HCT116 (cell line): ENCODE results near the gene EEFSEC. TPM values are rescaled to one million over a fixed set of nuclear protein-coding genes. Genes with fewer than 3 reads are reported as not detected.

Experiments used
- ATAC-seq: fragments of 200-7000 bp; cut with Tn5 transposase; 2 replicates; pipeline ENCODE4 v1.9.1; 2020; ENCODE audit warnings: mild to moderate bottlenecking, moderate library complexity
- BruUV-seq: library from RNA; stranded (reverse); fragments of 400-500 nt; replicated peaks from 2 replicates; lab custom pipeline; 2021; lab: Mats Ljungman, UMichigan
- CTCF ChIA-PET: fragments of 300-600 bp; sonication (Branson Sonifier 250); formaldehyde crosslinking; loops from one replicate; lab custom pipeline; 2021; ENCODE audit warnings: antibody characterized with exemption; lab: Charles Lee
- POLR2A ChIA-PET: fragments of 300-600, 350-600 bp; sonication (Branson Sonifier 250); formaldehyde crosslinking; loops from one replicate; lab custom pipeline; 2021; ENCODE audit warnings: antibody characterized with exemption; lab: Charles Lee
- RAD21 ChIA-PET, 2 experiments: fragments of 300-600 bp; sonication (Branson Sonifier 250); formaldehyde crosslinking; loops; one replicate each; lab custom pipeline; 2023; ENCODE audit warnings: low total read pairs in 2 of 2; ENCODE audit not compliant: uncharacterized antibody in 2 of 2, unreplicated experiment in 2 of 2, low non-redundant PET in 1 of 2; lab: Charles Lee
- DNase-seq: peaks from one replicate; pipeline ENCODE4 v3.0.0-alpha.2; 2010; ENCODE audit warnings: low read depth, low spot score
- H2AFZ ChIP-seq: fragments of 200-600 bp; shearing (Covaris generic), sonication (generic); 2 replicates; pipeline ENCODE4 v1.6.1; 2017; ENCODE audit warnings: low read depth, mixed run types, mixed read lengths, antibody characterized with exemption, low read length; ENCODE audit not compliant: poor library complexity, severe bottlenecking
- H3K27ac ChIP-seq: 2 replicates; pipeline ENCODE4 v1.5.1; 2012; ENCODE audit warnings: low read depth, low read length
- H3K27me3 ChIP-seq: fragments of 200-600 bp; sonication (generic); 2 replicates; pipeline ENCODE4 v1.6.1; 2016; ENCODE audit warnings: mixed run types, low read length, mixed read lengths; ENCODE audit not compliant: insufficient read depth
- H3K36me3 ChIP-seq, 2 experiments: fragments of 200-500 bp in 1 of 2; fragments of 200-600 bp in 1 of 2; sonication (Bioruptor generic) in 1 of 2; sonication (generic) in 1 of 2; 2 replicates each; pipeline versions ENCODE4 v1.5.1 to v1.6.1; 2014 to 2016; ENCODE audit warnings: low read length in 2 of 2, inconsistent platforms in 1 of 2, mixed read lengths in 1 of 2, mixed run types in 1 of 2; ENCODE audit not compliant: insufficient read depth in 2 of 2, control insufficient read depth in 1 of 2
- H3K4me1 ChIP-seq, 2 experiments: fragments of 200-600 bp in 1 of 2; sonication (generic) in 1 of 2; 2 replicates each; pipeline versions ENCODE4 v1.5.1 to v1.6.1; 2012 to 2017; ENCODE audit warnings: low read length in 2 of 2, inconsistent platforms in 1 of 2, mild to moderate bottlenecking in 1 of 2, mixed read lengths in 1 of 2, mixed run types in 1 of 2, moderate library complexity in 1 of 2; ENCODE audit not compliant: insufficient read depth in 2 of 2, control insufficient read depth in 1 of 2
- H3K4me2 ChIP-seq: fragments of 200-600 bp; sonication (generic); 2 replicates; pipeline ENCODE4 v1.6.1; 2017; ENCODE audit warnings: mixed run types, low read length, mixed read lengths
- H3K4me3 ChIP-seq, 2 experiments: fragments of 200-600 bp in 1 of 2; sonication (generic) in 1 of 2; replicated peaks in 1 of 2; 2 replicates each; pipeline ENCODE4 v1.5.1; 2011 to 2016; ENCODE audit warnings: low read length in 2 of 2, control low read depth in 1 of 2, low read depth in 1 of 2, mild to moderate bottlenecking in 1 of 2, mixed read lengths in 1 of 2, mixed run types in 1 of 2
- H3K79me2 ChIP-seq: fragments of 200-600 bp; sonication (generic); 2 replicates; pipeline ENCODE4 v1.6.1; 2017; ENCODE audit warnings: mild to moderate bottlenecking, mixed run types, low read length, moderate library complexity, mixed read lengths; ENCODE audit not compliant: insufficient read depth
- H3K9ac ChIP-seq: fragments of 200-600 bp; sonication (generic); 2 replicates; pipeline ENCODE4 v1.6.1; 2016; ENCODE audit warnings: low read length, mixed read lengths
- H3K9me2 ChIP-seq: fragments of 200-600 bp; sonication (generic), shearing (Covaris generic); 2 replicates; pipeline ENCODE4 v1.6.1; 2017; ENCODE audit warnings: mixed run types, mild to moderate bottlenecking, moderate library complexity; ENCODE audit not compliant: insufficient read depth
- H3K9me3 ChIP-seq, 2 experiments: fragments of 200-500 bp in 1 of 2; fragments of 200-600 bp in 1 of 2; sonication (Bioruptor generic) in 1 of 2; sonication (generic) in 1 of 2; 2 replicates each; pipeline ENCODE4 v1.6.1; 2014 to 2017; ENCODE audit warnings: low read length in 2 of 2, mixed read lengths in 2 of 2, inconsistent platforms in 1 of 2, low read depth in 1 of 2, mild to moderate bottlenecking in 1 of 2, mixed run types in 1 of 2, moderate library complexity in 1 of 2; ENCODE audit not compliant: control insufficient read depth in 1 of 2, insufficient read depth in 1 of 2
- H4K20me1 ChIP-seq: fragments of 200-600 bp; sonication (generic), shearing (Covaris generic); 2 replicates; pipeline ENCODE4 v1.6.1; 2017; ENCODE audit warnings: mixed run types, mild to moderate bottlenecking, moderate library complexity; ENCODE audit not compliant: insufficient read depth
- CTCF ChIP-seq, 3 experiments: fragments of 200-600 bp in 1 of 3; sonication (generic) in 1 of 3; IDR thresholded peaks in 2 of 3; conservative IDR thresholded peaks in 1 of 3; 2 replicates each; pipeline ENCODE4 v1.5.1; 2012 to 2017; ENCODE audit warnings: low read depth in 2 of 3, low read length in 2 of 3, antibody characterized with exemption in 1 of 3, borderline replicate concordance in 1 of 3, control low read depth in 1 of 3, mild to moderate bottlenecking in 1 of 3, mixed read lengths in 1 of 3, mixed run types in 1 of 3, moderate library complexity in 1 of 3; ENCODE audit not compliant: insufficient read depth in 1 of 3
- EZH2phosphoT487 ChIP-seq: fragments of 200-600 bp; IDR thresholded peaks from 2 replicates; pipeline ENCODE4 v1.6.1; 2018; ENCODE audit warnings: antibody characterized with exemption, borderline replicate concordance
- JUND ChIP-seq: IDR thresholded peaks from 2 replicates; pipeline ENCODE4 v1.6.1; 2012
- POLR2AphosphoS5 ChIP-seq: IDR thresholded peaks from 2 replicates; pipeline ENCODE4 v1.6.1; 2011; ENCODE audit warnings: mild to moderate bottlenecking, low read depth, low read length, moderate library complexity
- RAD21 ChIP-seq: IDR thresholded peaks from 2 replicates; pipeline ENCODE4 v1.6.1; 2012; ENCODE audit warnings: low read depth, mild to moderate bottlenecking
- TCF7L2 ChIP-seq: IDR thresholded peaks from 2 replicates; pipeline ENCODE4 v1.7.0; 2011; ENCODE audit warnings: borderline replicate concordance, inconsistent platforms; ENCODE audit not compliant: insufficient read depth, insufficient read length; ENCODE audit errors: extremely low read depth
- ZBTB33 ChIP-seq: IDR thresholded peaks from 2 replicates; pipeline ENCODE4 v1.6.1; 2011; ENCODE audit warnings: mild to moderate bottlenecking, low read length, moderate library complexity; ENCODE audit not compliant: insufficient replicate concordance; ENCODE audit errors: extremely low read depth
- ZFX ChIP-seq: fragments of 450-650 bp; IDR thresholded peaks from 2 replicates; pipeline ENCODE4 v1.6.1; 2017
- intact Hi-C: fragments of 100-400 bp; cut with micrococcal nuclease; formaldehyde crosslinking; loops from 2 replicates; pipeline ENCODE4 v1.10.0; 2022
- total RNA-seq: library from RNA; stranded (reverse); gene quantifications from one replicate; pipeline ENCODE4 v1.2.1, GENCODE V29; 2021; ENCODE audit not compliant: unreplicated experiment

EEFSEC gene
- total RNA-seq, 1 experiment from 2014 or later, result 16.1 TPM

- no peaks in the 10 kb centered on the region for H3K79me2 ChIP-seq
- H2AFZ ChIP-seq, result no peak overlapping the region
- ATAC-seq, result no peak
- no peak overlapping the region for H3K4me2 ChIP-seq
- no peaks in the 10 kb centered on the region for H3K9me2 ChIP-seq
- TF ChIP-seq ZBTB33 (no peak), POLR2AphosphoS5 (no peak), ZFX (no peak), RAD21 (no peak), EZH2phosphoT487 (no peak), TCF7L2 (no peak), CTCF (IDR thresholded peaks at IDR 0.05 in 2 of 3, conservative IDR thresholded peaks at IDR 0.05 in 1 of 3; ENCODE audit: borderline replicate concordance in 1 of 3, insufficient read depth in 1 of 3, low read depth in 2 of 3, low read length in 2 of 3) (no peak), JUND (no peak)
- TF ChIP-seq, all 23 proteins: peak for 0
- Histone ChIP-seq H3K36me3 (no peaks in the 10 kb centered on the region), H3K9me3 (no peaks in the 10 kb centered on the region), H3K9ac (no peak overlapping the region), H3K27ac (no peak overlapping the region), H3K4me3 (no peak overlapping the region), H3K4me1 (peaks cover 18% of the 10 kb centered on the region in 2 experiments), H3K27me3 (no peaks in the 10 kb centered on the region), H4K20me1 (no peaks in the 10 kb centered on the region)
- RAD21 ChIA-PET, result no interaction called here
- intact Hi-C loops, result no loop called here
- POLR2A ChIA-PET, result no interaction called here
- no peak for DNase-seq
- no TSS peak for BruUV-seq
- CTCF ChIA-PET, result no interaction called here
Measured at GRCh38 chr3:128378631-128379347, 225.5 kb downstream of the EEFSEC start.
